Measurements from ENCODE around the gene TRAK2.

DNA sequence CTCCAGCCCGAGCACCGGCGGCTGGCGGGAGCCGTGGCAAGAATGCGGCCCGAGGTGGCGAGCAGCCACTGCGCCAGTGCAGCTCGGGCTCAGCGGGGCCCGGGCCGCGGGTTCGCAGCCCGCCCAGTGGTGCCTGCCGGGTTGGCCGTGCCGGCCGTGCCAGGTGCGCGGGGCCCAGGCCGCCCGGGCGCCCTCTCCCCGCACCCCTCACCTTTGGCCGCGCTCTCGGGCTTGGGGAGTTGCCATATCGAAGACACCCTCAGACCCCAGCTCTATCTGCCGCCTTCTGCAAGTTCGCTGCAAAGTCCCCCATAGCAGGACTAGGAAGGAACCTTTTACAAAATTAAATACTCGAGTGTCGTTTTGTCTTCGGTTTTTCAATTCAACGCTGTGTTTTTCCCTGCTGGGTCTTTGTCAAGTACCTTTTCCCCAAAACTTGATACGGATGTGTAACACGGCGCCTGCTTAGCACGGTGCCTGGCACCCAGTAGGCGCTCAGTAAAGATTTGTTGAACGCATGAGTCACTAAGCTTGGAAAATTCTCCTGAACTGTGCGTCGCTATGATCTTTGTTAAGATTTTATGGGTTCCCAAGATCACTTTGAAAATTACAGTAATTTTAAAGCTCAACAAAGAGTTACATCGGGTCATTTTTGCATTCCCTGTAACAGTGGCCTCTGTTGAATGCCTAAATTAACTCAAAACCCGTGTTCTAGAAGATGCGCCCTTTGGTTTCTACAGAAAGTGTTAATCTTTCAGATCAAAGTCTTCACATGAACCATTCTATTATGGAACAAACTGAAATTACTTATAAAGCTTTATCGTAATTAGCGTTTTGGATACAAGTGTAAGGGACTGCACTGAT, 1.0 kb upstream of the TRAK2 start:
- TF ChIP-seq, protein P1, sequence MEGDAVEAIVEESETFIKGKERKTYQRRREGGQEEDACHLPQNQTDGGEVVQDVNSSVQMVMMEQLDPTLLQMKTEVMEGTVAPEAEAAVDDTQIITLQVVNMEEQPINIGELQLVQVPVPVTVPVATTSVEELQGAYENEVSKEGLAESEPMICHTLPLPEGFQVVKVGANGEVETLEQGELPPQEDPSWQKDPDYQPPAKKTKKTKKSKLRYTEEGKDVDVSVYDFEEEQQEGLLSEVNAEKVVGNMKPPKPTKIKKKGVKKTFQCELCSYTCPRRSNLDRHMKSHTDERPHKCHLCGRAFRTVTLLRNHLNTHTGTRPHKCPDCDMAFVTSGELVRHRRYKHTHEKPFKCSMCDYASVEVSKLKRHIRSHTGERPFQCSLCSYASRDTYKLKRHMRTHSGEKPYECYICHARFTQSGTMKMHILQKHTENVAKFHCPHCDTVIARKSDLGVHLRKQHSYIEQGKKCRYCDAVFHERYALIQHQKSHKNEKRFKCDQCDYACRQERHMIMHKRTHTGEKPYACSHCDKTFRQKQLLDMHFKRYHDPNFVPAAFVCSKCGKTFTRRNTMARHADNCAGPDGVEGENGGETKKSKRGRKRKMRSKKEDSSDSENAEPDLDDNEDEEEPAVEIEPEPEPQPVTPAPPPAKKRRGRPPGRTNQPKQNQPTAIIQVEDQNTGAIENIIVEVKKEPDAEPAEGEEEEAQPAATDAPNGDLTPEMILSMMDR (conservative IDR thresholded peaks at IDR 0.05; ENCODE audit: low read depth, low read length): no peak
- no peak for TF ChIP-seq EZH2 (IDR thresholded peaks at IDR 0.05; ENCODE audit: borderline replicate concordance, low read depth, low read length, poor library complexity, severe bottlenecking)
